ENCODE data around the gene MYBBP1A.

Gene MYBBP1A

GRCh38 chr17:4538236-4539002, 16.8 kb downstream of the MYBBP1A start:
- peak in 2 of 56 donors; percentile 23 to 28 for DNase-seq

DNA sequence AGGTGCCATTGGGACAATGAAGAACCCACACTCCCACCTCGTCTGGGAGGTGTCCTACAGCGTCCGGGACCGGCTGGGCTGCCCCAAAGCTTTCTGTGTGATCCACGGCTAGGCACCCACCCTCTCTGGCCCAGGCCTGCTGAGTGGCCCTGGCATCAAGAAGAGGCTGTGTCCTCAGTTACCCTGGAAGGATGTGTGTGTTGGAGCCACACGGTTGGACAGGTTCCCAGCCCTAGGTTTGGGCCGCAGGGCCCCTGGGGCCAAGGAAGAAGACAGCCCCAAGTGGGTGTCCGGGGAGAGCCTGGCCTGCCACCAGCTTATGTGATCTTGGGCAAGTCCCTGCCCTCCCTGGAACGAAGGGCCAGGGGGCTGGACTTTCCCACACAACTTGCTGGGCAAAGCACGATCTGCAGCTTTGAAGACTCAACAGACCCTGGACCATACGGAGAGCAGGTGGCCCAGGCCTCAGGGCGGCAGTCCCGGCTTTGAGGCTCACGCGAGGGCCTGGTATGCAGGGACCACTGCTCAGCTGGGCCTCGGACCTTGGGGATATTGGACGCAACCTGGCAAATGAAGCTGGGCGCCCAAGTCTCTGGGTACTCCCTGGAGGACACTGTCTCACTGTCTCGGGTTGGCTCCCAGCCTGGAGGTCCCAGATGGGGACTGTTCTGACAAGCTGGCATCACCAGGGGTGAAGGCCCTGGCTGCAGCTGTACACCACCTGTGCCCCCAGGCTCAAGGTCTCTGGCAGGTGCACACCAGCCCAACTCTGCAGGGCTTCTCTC, 17.5 kb downstream of the MYBBP1A start:
- peak in 48 of 56 donors; percentile 25 to 88 (median 65) for DNase-seq

- DNase-seq, result peak in 14 of 56 donors; percentile 23 to 67 (median 50)
Observed at GRCh38 chr17:4536742-4537411, 18.3 kb downstream of the MYBBP1A start.

GRCh38 chr17:4536259-4536741, 18.9 kb downstream of the MYBBP1A start:
- DNase-seq, result peak in 12 of 56 donors; percentile 27 to 67 (median 52)

DNA sequence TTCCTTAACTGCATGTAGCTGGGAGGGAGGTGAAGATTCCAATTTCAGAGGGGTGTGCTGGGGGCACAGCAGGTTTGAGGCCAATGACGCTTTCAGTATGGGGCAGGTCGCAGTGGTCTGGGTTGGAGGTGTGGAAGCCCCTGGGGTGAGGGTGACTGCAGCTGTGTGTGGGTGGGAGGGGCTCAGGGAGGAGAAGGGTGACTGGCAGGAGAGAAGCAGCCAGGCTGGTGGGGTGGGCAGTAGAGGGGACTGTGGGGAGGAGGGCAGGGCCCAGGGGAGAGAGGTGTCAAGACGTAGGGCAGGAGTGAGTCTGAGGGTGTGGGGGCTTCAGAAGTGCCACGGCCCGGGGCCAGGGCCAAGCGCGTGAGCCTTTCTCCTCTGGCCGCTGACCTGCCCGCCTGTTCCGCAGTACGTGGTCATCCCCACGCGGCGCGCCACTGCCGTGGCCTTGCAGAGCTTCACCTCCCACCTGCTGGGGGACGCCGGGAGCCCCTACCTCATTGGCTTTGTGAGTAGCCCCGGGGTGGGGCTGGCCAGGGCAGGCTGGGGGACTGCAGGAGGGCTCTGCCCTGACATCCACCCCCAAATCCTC, 19.4 kb downstream of the MYBBP1A start:
- peak in 1 of 56 donors; percentile 19 for DNase-seq

- peak in 20 of 56 donors; percentile 22 to 73 (median 52) for DNase-seq
Observed at GRCh38 chr17:4534928-4535666, 20.1 kb downstream of the MYBBP1A start.

- peak in 9 of 56 donors; percentile 57 to 80 (median 67) for DNase-seq
Observed at GRCh38 chr17:4534515-4534914, 20.7 kb downstream of the MYBBP1A start.

DNA sequence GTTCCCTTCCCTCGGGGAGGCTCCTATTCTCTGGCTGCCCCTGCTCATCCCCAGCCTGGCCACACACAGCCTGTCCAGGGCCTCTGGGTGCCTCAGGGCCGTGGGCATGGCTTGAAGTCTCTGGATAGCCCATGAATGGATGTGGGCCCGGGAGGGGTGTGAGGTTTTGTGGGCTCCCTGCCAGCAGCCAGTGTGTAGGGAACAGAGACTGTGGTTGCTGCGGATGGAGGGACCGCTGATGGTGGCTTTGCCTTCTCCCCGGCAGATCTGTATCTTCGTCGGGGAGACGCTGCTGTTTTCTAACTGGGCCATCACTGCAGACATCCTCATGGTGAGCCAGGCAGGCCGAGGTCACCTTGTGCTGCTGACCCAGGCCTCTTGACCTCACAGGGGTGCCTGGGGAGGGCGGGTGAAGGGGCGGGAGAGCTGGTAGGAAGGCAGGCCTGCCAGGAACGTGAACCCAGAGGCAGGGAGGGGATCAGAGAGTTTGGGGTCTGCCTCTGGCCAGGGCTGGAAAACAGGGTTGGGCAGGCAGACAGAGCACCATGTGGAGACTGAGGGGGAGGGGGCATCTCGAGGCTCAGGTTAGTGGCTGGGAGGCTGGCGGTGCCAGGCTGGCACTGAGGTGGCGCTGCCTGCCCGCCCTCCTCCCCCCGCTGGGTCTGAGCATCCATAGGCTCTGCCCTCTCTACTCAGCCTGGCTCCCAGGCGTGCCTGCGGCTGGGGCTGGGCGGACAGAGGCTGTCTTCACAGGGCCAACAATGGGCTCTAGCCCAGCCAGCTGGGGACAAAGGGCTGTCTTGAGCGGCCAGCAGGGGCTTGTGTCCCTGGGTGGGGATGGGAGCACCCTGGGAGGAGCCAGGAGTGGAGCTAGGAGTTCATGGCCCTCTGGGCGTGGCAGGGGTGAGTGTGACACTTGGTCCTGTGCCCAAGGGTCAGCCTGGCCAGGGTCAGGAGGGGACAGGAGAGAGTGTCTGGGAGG, 21.4 kb downstream of the MYBBP1A start:
- DNase-seq, result peak in 55 of 56 donors; percentile 54 to 98 (median 88)

GRCh38 chr17:4532860-4533522, 22.2 kb downstream of the MYBBP1A start:
- DNase-seq, result no peak

DNA sequence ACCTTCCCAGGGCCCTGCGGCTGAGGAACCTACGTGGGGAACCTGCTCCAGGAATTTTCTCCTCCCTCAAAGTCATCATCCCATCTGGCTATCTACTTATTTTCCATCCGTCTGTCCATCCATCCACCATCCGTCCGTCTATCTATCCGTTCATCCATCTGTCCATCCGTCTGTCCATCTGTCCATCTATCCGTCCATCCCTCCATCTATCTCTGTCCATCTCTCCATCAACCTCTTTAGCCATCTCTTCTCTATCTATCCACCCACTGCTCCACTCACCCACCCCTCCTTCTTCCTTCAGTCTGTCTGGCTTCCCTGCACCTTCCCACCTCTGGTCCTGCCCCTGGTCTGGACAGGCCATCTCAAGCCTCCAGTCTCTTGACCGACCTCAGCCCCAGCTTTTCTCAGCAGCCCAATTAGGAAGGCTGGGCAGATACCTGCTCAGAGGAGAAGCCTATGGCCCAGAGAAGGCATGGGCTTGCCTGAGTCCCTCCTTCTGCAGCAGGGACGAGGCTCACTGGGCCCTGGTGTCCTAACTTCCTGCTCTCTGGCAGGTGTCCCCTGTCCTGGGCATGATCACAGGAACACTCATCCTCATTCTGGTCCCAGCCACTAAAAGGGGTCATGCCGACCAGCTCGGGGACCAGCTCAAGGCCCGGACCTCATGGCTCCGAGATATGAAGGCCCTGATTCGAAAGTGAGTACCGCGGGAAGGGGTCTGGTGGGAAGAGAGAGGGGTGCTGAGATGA, 23.0 kb downstream of the MYBBP1A start:
- DNase-seq, result no peak

DNA sequence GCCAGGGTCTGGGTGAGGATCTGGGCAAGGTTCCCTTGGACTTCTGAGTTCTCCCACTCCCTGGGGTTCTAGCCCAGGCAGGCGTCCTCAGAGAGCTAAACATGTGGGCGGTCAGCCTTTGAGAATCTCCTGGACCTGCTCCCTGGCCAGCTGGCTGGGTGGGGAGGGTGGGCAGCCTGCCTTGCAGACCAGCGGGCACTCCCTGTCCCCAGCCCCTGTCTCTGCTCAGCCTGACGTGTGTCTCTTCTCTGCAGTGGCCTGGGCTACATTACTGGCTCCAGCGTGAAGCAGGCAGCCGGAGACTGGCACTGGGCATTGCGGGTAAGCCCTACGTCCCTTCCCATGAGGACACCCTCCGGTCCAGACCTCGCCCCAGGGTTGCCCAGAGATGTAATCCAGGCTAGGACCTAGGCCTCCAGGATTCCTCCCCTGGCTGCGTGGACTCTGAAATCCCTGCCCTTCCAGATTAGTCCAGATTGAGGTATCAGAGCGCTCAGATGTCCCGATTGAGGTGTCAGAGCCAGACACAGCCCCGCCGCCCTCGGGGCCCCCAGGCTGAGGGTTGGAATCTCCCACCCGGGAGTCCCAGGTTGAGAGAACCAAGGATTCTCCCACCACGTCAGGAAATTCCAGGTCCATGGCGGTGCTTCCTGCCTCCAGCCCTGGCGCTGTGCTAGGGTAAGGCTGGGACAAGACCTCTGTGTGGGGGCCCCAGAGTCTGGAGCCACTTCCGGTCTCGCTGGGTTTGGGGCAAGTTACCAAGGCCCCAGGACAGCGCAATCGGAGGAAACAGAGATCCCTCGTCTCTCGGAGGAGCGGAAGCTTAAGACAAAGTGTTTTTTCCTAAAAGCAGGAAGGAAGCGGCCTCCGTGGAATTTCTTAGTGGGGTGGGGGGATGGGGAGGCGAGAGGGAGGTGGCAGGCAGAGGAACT, 24.1 kb downstream of the MYBBP1A start:
- DNase-seq, result peak in 4 of 56 donors; percentile 15 to 21 (median 18)

GRCh38 chr17:4529533-4530152, 25.5 kb downstream of the MYBBP1A start:
- DNase-seq, result peak in 1 of 56 donors; percentile 24

GRCh38 chr17:4527566-4528125, 27.5 kb downstream of the MYBBP1A start:
- peak in 1 of 56 donors; percentile 8 for DNase-seq

GRCh38 chr17:4527134-4527533, 28.1 kb downstream of the MYBBP1A start:
- DNase-seq, result no peak

GRCh38 chr17:4525691-4526397, 29.3 kb downstream of the MYBBP1A start:
- no peak for DNase-seq
